ENCODE measurements around the gene GALNT10. TPM values are rescaled to one million over a fixed set of nuclear protein-coding genes. Genes with fewer than 3 reads are reported as not detected.

The GALNT10 gene
- total RNA-seq, 2 donors from 2014 or later: 25.2 to 30.6 TPM

DNA sequence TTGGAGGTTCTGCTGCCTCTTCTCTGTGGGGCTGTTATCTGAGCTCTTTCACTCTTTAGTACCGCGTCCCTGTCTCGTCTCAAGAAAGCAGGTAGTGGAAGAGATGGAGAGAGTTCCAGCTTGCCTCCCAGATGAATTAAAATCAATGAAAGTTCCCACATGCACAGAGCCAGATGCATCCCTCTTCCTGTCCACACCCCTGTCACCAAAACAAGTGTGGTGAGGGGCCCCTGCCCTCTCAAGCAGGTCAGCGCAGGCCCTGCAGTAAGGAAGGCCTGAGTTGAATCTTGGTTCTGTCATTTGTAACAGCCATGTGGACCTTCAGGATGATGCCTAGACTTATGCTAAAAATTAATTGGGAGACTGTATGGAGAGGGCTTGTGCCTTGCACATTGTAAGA, 26.9 kb downstream of the GALNT10 start:
- no peak for DNase-seq (ENCODE audit: low spot score)
- intact Hi-C loops (cut with DNase I): no loop called here

DNA sequence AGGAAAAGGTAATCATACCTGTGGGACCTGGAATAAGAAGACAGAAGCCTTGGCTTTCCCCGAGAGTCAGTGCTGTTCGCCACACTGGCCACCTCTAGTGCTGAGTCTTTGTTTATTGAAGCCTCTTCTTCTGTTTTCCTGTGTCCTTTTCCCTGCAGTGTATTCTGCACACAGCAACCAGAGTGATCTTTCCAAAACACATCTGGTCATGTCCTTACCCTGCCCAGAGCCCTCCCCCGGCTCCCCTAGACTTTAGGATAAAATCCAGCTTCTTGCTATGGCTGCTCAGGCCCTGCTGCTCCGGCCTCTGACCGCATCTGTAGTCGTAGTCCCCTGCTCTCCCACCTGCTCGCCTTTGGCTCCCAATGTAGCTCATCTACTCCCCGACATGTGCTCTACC, 28.3 kb downstream of the GALNT10 start:
- no peak for DNase-seq (ENCODE audit: low spot score)
- intact Hi-C loops (cut with DNase I): no loop called here

DNA sequence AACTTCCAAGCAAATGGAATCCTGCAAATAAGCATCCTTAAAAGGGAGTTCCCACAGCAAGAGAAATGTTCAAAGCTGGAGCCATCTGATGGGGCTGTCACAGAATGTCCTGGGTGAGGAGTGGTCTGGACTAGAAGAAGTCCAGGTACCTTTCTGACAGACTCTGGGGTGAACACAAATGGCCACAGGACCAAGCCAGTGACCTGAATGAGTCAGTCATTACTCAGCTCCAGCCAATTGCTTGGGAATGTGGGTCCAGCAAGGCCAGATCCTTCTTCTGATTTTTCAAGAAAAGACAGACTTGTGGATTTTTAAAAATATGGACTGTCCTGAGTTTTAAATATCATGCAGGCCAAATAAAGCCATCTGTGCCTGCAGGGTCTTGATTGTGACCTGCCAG, 30.1 kb downstream of the GALNT10 start:
- DNase-seq (ENCODE audit: low spot score): no peak
- intact Hi-C loops (cut with DNase I): no loop called here

DNA sequence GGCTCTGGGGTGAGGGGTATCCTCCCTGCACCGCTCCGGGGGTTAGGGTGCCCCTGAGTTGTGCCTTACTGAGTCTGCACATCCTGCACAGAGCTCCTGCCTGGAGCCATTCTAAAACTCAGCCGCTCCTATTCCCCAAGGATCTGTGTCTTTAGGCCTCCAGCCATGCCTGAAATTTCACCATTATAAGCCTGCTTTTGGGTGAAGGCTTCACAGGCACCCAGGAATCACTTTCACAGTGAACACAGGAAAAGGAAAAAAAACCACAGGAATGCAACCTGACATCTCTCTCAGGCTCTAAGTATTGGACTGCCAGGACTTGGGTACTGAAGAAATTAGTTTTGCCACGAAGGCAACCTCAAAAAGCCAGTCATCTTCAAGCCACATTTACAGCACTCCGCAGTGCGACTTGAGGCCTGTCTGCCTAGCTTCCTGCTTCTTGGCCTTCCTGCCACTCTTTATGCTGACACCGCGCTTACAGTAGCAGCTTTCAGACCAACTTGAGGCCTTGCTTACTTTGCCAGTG, 30.9 kb downstream of the GALNT10 start:
- intact Hi-C loops (cut with DNase I): no loop called here
- DNase-seq (ENCODE audit: low spot score): no peak

DNA sequence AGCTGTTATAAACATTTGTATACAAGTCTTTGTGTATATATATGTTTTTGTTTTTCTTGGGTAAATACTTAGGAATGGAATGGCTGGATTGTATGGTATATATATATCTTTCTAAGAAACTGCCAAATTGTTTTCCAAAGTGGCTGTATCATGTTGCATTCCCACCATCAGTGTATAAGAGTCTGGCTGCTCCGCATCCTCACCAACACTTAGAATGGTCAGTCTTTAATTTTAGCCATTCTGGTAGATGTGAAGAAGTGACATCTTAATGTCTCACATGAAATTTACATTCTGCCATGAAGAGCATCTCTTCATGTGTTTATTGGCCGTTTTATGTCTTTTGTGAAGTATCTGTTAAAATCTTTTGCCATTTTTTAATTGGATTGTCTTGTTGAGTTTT, 31.9 kb downstream of the GALNT10 start:
- no peak for DNase-seq (ENCODE audit: low spot score)
- intact Hi-C loops (cut with DNase I): no loop called here

DNA sequence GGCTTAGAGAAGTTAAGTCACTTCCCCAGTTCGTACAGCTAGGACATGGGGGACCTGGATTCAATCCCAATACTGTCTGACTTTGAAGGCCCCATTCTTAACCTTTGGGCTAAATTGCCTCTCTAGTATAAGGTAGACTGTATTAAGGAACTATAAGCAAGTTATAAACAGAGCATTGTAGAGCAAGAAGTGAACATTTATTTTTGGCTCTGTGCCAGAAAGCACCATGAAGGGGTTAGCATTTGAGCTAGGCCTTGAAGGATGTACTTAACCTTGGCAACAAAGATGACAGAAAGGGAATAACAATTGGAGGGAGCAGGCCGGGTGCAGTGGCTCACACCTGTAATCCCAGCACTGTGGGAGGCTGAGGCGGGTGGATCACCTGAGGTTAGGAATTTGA, 32.8 kb downstream of the GALNT10 start:
- DNase-seq (ENCODE audit: low spot score): no peak
- intact Hi-C loops (cut with DNase I): no loop called here

DNA sequence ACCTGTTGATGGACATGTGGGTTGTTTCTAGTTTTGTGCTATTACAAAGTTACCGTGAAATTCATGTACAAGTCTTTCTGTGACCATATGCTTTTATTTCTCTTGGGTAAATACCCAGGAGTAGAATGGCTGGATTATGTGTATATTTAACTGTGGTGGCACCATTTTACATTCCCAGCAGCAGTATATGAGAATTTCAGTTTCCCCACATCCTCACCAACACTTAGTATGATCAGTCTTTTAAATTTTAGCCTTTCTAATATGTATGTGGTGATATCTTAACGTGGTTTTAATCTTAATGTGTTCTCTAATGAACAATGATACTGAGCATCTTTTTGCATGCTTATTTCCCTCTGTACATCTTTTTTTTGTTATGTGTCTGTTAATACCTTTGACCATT, 36.6 kb downstream of the GALNT10 start:
- intact Hi-C loops (cut with DNase I): no loop called here
- DNase-seq (ENCODE audit: low spot score): no peak

DNA sequence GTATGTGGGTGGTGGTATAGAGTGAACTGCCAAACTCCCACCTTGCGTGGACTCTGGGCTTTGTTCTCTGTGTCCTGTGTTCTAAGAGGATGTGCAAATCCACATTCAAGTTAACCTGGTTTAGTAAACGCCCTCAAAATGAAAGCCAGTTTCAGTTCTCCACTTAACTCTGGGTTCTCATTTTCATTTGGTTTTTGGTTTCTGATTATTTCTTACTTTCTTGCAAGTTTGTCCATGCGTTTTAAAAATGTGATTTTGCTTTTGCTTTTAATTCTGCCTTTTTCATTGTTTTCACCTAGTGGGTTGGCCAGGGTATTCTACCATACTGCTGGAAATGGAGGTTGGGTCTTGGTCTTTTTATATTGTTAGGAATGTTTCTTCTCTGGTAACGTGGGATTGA, 38.2 kb downstream of the GALNT10 start:
- no peak for DNase-seq (ENCODE audit: low spot score)
- intact Hi-C loops (cut with DNase I): no loop called here

DNA sequence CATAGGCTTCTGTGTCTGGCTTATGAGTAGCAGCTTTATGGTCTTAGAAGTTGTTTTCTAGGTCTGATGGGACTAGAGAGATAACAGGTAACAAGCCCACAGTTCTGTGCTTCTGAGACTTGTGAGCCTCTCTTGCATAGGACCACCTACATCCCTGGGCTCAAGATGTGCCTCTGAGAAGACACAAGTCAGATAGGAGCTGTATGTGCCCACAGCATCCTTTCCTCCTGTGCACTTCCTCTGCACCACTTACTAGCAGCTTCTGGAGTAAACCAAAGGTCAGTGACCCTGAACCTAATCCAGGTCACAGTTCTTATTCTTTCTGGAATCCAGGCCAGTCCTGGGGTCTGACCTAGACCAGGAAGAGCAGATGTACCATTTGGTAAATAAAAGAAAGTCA, 40.0 kb downstream of the GALNT10 start:
- no peak for DNase-seq (ENCODE audit: low spot score)
- intact Hi-C loops (cut with DNase I): no loop called here

DNA sequence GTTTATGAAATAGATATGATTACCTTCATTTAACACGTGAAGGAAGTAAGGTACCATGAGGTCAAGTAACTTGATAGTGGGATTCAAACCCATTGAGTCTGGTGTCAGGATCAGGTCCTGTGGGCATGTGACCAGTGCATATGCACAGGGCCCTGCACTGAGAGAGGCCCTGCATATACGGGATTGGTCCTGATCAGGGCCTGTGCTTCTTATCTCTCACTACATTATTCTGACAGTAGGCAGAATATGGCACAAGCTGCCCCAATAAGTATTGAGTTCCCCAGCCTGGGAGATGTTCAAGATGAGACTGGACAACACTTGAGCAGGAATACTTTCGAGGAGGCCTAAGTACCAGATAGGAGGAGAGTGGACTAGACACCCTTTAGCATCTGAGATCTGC, 44.0 kb downstream of the GALNT10 start:
- intact Hi-C loops (cut with DNase I): no loop called here
- DNase-seq (ENCODE audit: low spot score): no peak

DNA sequence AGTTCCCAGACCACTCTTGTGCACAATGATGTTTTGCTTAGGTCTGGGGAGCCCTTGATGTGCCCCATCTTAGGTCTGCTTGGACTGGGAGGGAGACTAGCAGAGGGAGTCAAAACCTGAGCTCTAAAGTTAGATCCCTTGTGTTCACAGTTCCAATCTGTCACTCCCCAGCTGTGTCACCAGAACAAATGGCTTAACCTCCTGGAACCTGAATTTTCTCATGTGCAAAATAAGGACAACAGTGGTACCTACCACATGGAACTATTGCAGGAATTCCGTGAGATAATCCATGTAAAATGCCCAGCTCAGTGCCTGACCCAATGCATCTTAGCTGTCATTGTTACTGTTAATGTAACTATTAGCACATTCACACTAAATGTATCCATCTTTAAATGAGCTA, 45.5 kb downstream of the GALNT10 start:
- no peak for DNase-seq (ENCODE audit: low spot score)
- intact Hi-C loops (cut with DNase I): no loop called here

DNA sequence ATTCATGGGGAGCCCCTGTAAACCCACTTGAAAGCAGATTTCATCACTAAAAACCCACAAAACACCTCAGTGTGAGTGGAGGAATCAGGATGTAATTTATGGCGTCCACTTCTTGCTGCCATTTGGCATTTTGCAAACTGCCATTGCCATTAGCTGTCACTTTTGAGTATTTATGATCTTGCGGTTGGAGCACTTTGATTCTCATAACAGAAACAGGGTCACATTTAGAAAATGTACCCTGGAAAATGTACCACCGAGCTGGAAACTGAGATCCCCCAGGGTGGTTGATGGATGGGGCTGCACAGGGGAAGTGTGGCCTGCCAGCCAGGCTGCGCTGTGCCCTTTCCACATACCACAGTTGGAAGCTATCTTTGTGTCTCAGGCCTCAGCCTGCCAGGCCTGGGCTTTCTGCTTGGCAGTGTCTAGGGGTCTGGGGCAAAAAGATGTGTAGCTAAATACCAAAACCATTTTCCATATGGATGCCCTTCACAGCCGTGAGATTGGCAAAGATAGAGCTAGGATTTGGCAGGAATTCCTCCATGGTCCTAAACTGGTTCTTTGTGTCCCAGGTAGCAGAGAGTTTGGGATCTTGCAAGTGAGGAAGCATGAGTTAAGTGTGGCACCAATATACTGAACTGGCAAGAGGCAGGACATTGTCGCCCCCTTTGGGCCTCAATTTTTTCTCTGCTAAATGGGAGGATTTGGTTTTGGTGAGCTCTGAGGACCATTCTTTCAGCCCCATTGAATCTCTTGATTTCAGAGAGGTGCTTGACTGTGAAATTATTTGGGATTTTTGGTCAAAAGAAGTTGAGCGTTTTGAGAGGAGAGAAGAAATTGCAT, 46.2 kb downstream of the GALNT10 start:
- no peak for DNase-seq (ENCODE audit: low spot score)
- intact Hi-C loops (cut with DNase I): no loop called here

DNA sequence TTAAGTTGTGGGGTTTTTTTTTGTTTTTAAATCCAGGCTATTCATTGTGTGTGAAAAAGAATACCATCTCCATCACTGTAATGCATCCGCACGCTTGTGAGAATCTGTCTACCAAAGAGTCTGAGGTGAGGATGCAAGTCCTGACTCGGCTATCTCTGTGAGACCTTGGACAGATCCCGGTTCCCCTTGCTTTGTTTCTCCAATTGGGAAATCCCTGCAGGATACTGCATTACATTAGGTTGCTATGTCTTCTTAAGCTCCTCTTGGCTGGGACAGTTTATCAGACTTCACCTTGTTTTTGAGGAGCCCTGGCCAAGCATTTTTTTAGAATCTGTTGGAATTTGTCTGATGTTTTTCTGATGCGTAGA, 46.8 kb downstream of the GALNT10 start:
- no peak for DNase-seq (ENCODE audit: low spot score)
- intact Hi-C loops (cut with DNase I): no loop called here

DNA sequence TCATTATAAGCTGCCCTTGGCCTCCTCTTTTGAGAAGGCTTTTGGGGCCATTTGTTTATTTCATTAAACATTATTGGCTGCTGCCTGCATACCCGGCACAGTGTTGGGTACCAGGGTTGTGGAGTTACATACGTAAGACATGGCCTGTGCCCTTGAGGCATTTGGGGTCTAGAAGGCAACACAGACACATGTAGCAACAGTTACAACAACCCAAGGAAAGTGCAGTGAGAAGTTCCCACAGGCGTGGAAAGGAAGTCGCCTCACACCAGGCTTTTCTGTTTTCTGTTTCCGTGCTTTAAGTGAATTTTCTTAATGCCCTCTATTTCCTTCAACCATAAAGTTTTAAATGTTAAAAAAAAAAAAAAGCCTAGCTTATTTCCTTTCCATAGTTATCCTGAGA, 47.4 kb downstream of the GALNT10 start:
- DNase-seq (ENCODE audit: low spot score): no peak
- intact Hi-C loops (cut with DNase I): no loop called here

DNA sequence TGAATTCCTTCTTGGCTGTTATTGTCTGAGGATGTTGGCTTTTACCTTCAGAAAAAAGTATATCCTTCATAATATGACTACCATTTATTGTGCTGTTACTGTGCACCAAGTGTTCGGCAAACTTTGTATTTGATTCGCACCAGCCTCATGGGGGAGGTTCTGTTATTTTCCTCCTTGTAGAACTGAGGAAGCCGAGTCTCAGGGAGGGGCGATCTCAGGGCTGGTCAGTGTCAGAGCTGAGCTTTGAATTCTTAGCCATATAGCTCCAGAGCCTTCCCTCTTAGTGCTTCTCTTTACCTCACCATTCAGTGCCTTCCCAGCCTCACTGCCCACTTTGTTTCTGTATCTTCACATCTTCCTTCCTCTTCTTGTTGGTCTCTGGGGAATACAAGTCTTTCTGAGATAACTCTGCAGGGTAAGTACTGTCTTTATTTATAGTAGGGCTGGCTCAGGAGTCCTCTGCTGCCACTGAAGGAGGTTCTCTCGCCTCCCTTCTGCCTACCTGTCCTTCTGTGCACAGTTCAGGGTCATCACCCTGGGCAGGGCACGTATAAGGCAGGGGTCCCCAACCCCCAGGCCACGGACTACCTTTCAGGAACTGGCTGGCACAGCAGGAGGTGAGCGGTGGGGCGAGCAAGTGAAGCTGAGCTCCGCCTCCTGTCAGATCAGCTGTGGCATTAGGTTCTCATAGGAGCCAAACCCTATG, 48.4 kb downstream of the GALNT10 start:
- no peak for DNase-seq (ENCODE audit: low spot score)
- intact Hi-C loops (cut with DNase I): no loop called here

DNA sequence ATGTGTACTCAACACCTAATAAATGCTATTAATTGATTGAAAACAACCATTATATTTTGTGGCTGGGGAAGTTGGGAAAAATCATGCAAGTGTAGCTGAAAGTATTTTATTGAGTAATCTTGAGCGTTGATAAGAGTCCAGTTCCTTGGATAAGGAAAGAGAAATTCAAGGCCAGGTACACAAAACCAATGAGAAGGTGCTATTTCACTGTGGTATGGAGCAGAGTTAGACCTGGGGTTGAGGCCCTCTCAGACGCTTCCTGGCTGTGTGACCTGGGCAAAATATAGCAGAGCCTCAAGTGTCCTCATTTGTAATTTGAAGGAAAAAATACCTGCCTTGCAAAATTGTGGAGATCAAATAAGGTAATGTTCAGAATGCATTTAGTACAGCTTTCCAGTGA, 50.1 kb downstream of the GALNT10 start:
- no peak for DNase-seq (ENCODE audit: low spot score)
- intact Hi-C loops (cut with DNase I): no loop called here

DNA sequence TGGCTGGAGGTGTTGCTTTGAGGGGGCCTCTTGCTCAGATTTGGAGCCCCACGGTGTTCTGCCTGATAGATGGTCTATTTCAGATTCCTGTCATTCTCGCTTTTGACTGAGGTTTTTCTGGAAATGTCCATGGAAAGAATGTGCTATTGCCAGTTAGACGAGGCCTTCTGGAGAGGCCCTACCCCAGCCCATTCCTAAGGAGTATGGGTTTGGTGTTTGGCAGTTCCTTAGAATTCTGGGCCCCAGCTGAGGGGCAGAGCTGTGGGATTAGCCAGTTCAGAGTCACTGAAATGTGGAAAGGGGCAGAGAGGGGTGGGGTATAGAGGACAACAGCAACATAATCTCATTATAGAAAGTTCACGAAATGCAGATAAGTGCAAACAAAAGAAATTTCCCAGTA, 50.5 kb downstream of the GALNT10 start:
- no peak for DNase-seq (ENCODE audit: low spot score)
- intact Hi-C loops (cut with DNase I): no loop called here

DNA sequence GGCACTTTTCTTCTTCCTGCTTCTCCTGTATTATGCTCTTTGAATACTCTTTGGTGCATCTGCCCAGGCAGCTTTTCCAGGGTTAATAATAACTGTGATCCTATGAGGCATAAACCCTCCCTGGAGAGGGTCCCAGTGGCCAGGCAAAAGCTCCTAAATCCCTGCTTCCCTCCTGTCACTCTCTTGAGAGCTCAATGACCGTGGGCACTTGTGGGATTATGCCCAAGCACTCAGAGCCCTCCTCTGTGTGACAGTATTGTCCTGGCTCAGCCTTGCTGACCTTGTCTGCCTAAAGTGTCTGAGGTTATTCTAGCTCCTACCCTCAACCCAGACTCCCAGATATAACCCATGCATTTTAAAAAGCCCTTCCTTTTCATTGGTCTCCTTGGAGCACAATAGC, 51.9 kb downstream of the GALNT10 start:
- intact Hi-C loops (cut with DNase I): no loop called here
- no peak for DNase-seq (ENCODE audit: low spot score)

DNA sequence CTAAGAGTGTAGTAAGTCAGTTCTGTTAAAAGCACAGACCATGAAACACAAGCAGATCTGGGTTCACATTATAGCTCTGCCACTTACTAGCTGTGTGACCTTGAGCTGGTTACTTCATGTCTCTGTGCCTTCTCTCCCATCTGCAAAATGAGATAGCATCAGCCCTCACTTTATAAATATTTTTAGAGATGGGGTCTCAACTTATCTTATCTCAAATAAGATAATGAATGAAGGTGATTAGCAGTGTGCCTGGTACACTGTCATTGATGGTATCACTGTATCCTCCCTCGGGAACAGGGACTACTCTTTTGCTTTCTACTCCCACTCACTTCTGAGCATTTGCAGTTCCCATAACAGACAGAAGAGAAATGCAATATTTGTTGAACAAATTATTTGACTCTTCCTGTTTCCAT, 52.4 kb downstream of the GALNT10 start:
- no peak for DNase-seq (ENCODE audit: low spot score)
- intact Hi-C loops (cut with DNase I): no loop called here

DNA sequence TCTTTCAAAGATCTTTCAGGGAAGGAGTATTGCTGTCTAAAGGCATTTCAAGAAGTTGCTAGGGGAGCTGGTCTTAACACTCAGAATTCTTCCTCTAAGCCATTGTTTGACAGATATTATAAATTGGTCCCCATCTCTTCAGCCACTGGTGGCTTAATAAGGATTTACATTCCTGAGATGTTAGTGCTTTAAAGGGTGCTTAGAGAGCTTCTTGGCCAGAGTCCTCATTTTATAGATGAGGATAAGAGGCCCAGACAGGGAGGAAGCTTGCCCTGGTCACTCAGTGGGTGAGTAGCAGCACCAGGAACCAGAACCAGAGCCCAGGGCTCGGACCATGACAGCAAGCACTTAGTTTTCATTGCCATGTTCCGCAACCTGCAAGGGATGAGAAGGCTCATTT, 53.2 kb downstream of the GALNT10 start:
- intact Hi-C loops (cut with DNase I): no loop called here

DNA sequence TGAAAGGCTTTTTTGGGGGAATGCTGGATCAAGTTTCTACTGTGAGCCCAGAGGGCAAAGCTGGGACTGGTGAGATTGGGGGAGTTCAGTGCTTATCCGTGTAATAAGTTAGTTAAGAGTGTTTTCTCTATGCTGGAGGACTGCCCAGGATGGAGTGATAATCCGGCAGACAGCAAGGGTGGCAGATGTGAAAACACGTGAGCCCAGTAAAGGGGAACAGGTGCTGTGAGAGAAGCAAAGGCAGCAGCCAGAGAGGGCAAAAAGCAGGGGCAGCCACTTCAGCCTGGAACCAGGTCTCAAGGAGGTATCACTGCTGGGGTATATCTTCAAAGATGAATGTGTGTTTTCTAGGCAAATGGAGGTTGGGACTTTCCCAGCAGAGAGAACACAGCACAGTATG, 53.9 kb downstream of the GALNT10 start:
- DNase-seq (ENCODE audit: low spot score): no peak
- intact Hi-C loops (cut with DNase I): no loop called here

More for the DNA sequence above, 53.2 kb downstream of the GALNT10 start:
- no peak for DNase-seq (ENCODE audit: low spot score)
